IMR-90 (cell line): ENCODE results near the gene ABHD6.

Experiments
- MAFK ChIP-seq: IDR thresholded peaks from 2 replicates; pipeline ENCODE4 v1.6.1; 2012; ENCODE audit warnings: low read depth, low read length, improper control_type of control experiment
- RAD21 ChIP-seq: IDR thresholded peaks from 2 replicates; pipeline ENCODE4 v1.6.1; 2012; ENCODE audit warnings: low read length, improper control_type of control experiment
- RFX5 ChIP-seq: IDR thresholded peaks from 2 replicates; pipeline ENCODE4 v1.8.0; 2012; ENCODE audit warnings: low read depth, mild to moderate bottlenecking, low read length, moderate library complexity
- TF ChIP-seq, protein P1 (sequence below): conservative IDR thresholded peaks from 2 replicates; pipeline ENCODE4 v1.5.1; 2012; ENCODE audit warnings: mild to moderate bottlenecking, low read depth, low read length, improper control_type of control experiment

DNA sequence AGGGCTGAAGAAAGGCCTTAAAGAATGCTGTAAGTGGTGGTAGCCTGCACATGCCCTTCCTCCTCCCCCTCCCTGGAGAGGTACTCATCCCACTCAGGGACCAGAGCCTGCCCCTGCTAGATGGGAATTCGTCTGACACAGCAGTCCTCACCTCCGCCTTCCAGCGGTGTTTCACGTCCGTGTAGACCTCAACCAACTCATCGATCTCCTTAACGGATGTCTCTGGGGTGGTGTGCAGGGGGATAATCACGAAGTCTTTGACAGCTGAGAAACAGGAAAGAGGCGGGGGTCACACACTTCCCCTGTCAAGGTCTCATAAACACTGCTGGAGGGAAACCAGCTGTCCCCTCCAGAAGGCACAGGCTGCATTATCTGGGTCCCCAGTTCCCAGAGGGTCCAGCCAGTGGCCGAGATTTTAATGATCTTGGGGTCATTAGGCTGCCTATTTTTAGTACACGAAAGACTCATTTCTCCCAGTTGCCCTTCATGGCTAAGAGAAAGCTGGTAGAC is 36.7 kb upstream of the ABHD6 start:
- TF ChIP-seq, protein P1, sequence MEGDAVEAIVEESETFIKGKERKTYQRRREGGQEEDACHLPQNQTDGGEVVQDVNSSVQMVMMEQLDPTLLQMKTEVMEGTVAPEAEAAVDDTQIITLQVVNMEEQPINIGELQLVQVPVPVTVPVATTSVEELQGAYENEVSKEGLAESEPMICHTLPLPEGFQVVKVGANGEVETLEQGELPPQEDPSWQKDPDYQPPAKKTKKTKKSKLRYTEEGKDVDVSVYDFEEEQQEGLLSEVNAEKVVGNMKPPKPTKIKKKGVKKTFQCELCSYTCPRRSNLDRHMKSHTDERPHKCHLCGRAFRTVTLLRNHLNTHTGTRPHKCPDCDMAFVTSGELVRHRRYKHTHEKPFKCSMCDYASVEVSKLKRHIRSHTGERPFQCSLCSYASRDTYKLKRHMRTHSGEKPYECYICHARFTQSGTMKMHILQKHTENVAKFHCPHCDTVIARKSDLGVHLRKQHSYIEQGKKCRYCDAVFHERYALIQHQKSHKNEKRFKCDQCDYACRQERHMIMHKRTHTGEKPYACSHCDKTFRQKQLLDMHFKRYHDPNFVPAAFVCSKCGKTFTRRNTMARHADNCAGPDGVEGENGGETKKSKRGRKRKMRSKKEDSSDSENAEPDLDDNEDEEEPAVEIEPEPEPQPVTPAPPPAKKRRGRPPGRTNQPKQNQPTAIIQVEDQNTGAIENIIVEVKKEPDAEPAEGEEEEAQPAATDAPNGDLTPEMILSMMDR, result no peak
- no peak for TF ChIP-seq MAFK
- no peak for TF ChIP-seq RAD21
- no peak for TF ChIP-seq RFX5
